GM12878 (cell line): ENCODE results near the gene CDHR2.

Experiments
- MXI1 ChIP-seq: fragments of 150-350 bp; IDR thresholded peaks from 2 replicates; pipeline ENCODE4 v1.6.1; 2011; ENCODE audit warnings: low read depth, mild to moderate bottlenecking, inconsistent platforms, low read length, improper control_type of control experiment
- NR2C2 ChIP-seq: IDR thresholded peaks from 2 replicates; pipeline ENCODE4 v1.6.1; 2011; ENCODE audit warnings: borderline replicate concordance, low read depth; ENCODE audit not compliant: control insufficient read depth, insufficient read length
- RFX5 ChIP-seq: IDR thresholded peaks from 2 replicates; pipeline ENCODE4 v1.6.1; 2011; ENCODE audit warnings: low read depth, low read length, improper control_type of control experiment
- ZNF274 ChIP-seq: IDR thresholded peaks from one replicate; pipeline ENCODE4 v1.8.0; 2011; ENCODE audit not compliant: insufficient read length, insufficient read depth
- TF ChIP-seq, protein P1 (sequence below): fragments of 450-650 bp; IDR thresholded peaks from 2 replicates; pipeline ENCODE4 v1.6.1; 2018; ENCODE audit warnings: mild to moderate bottlenecking, low read depth, moderate library complexity; ENCODE audit not compliant: partially characterized antibody

GRCh38 chr5:176531902-176532493, 17.1 kb upstream of the CDHR2 start:
- no peak for TF ChIP-seq NR2C2
- TF ChIP-seq RFX5 = no peak
- TF ChIP-seq ZNF274 = no peak
- TF ChIP-seq, protein P1, sequence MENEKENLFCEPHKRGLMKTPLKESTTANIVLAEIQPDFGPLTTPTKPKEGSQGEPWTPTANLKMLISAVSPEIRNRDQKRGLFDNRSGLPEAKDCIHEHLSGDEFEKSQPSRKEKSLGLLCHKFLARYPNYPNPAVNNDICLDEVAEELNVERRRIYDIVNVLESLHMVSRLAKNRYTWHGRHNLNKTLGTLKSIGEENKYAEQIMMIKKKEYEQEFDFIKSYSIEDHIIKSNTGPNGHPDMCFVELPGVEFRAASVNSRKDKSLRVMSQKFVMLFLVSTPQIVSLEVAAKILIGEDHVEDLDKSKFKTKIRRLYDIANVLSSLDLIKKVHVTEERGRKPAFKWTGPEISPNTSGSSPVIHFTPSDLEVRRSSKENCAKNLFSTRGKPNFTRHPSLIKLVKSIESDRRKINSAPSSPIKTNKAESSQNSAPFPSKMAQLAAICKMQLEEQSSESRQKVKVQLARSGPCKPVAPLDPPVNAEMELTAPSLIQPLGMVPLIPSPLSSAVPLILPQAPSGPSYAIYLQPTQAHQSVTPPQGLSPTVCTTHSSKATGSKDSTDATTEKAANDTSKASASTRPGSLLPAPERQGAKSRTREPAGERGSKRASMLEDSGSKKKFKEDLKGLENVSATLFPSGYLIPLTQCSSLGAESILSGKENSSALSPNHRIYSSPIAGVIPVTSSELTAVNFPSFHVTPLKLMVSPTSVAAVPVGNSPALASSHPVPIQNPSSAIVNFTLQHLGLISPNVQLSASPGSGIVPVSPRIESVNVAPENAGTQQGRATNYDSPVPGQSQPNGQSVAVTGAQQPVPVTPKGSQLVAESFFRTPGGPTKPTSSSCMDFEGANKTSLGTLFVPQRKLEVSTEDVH = no peak
- no peak for TF ChIP-seq MXI1
